Fibroblast of villous mesenchyme (primary cell): ENCODE results near the gene TIE1. TPM values are rescaled to one million over a fixed set of nuclear protein-coding genes. Genes with fewer than 3 reads are reported as not detected.

Source experiments
- DNase-seq: peaks from one replicate; pipeline ENCODE4 v3.0.0-alpha.2; 2010; ENCODE audit warnings: low read depth
- H3K4me3 ChIP-seq: 2 replicates; pipeline ENCODE4 v1.5.1; 2011; ENCODE audit warnings: low read depth, mild to moderate bottlenecking, low read length
- CTCF ChIP-seq: IDR thresholded peaks from 2 replicates; pipeline ENCODE4 v1.5.1; 2012; ENCODE audit warnings: low read depth, mild to moderate bottlenecking, low read length; ENCODE audit not compliant: insufficient read depth
- total RNA-seq: library from RNA; depleted of rRNA; stranded (reverse); fragments of >200 nt; gene quantifications from 2 replicates; pipeline ENCODE4 v1.2.3, GENCODE V29; 2012

TIE1 gene
- total RNA-seq, 1 donor: under 0.01 TPM

GRCh38 chr1:43351421-43352350, 50.9 kb downstream of the TIE1 start:
- no peak for DNase-seq
- H3K4me3 ChIP-seq: no peak overlapping the region
- TF ChIP-seq CTCF: no peak

- no peak for DNase-seq
- no peak overlapping the region for H3K4me3 ChIP-seq
- TF ChIP-seq CTCF: no peak
These were observed 51.5 kb downstream of the TIE1 start for GRCh38 chr1:43352351-43352705.

- H3K4me3 ChIP-seq: no peak overlapping the region
- no peak for DNase-seq
- no peak for TF ChIP-seq CTCF
These were observed 52.1 kb downstream of the TIE1 start for GRCh38 chr1:43352881-43353280.

- H3K4me3 ChIP-seq: no peak overlapping the region
- DNase-seq: no peak
- no peak for TF ChIP-seq CTCF
These were observed 53.7 kb downstream of the TIE1 start for GRCh38 chr1:43354471-43354870.

GRCh38 chr1:43354936-43355335, 54.2 kb downstream of the TIE1 start:
- DNase-seq: no peak
- no peak overlapping the region for H3K4me3 ChIP-seq
- no peak for TF ChIP-seq CTCF

- H3K4me3 ChIP-seq: no peak overlapping the region
- no peak for DNase-seq
- TF ChIP-seq CTCF: no peak
These were observed 56.5 kb downstream of the TIE1 start for GRCh38 chr1:43357251-43357650.
